NCI-H2029 treated with DMSO at 0.1 percent for 48 hours (cell line): ENCODE measurements around the gene ZMYND15.

ENCODE experiments used
- DNase-seq: peaks from one replicate; lab custom pipeline; 2025; lab: John Stamatoyannopoulos, UW

Gene ZMYND15

DNA sequence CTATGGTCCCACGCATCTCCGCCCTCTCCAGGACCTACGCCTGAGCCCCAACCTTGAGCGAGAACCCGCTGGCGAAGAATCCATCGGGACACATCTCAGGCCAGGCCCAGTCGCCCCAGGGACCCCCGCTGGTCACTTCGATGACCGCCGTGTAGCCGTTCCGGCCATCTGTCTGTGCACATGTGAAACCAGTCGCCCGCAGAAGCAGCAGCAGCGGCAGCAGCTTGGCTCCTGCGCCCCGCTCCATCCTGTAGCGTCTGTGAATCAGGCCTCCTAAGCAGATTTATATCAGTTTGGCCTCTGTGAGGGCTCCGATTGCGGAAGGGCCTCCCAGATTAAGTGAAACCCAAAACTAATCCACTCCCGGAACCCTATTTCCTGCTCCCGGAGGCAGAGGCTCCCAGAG, 46.5 kb downstream of the ZMYND15 start, which contains the start of gene VMO1:
Gene VMO1, minus strand, starts transcription at position 259 of the 406 bp plus-strand sequence. Its CDS starts 12 bp downstream, at position 247.
- DNase-seq = no peak

DNA sequence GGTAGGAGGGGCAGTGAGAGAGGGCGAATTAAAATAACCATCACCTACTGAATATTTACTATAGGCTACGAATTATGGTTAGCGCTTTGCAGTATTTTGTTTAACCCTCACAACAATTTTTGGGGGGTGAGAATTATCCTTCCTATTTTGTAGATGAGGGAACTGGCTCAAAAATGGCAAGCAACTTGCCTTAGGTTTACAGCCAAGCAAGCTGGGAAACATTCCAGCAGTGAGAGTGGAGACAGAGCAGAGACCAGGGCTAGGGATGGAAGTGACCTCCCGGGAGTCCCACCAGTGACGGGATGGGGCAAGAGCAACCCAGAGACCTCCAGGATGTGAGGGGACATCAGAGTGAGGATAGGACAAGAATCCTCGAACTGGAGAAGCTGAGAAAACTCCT, 46.9 kb downstream of the ZMYND15 start:
- DNase-seq = no peak

DNA sequence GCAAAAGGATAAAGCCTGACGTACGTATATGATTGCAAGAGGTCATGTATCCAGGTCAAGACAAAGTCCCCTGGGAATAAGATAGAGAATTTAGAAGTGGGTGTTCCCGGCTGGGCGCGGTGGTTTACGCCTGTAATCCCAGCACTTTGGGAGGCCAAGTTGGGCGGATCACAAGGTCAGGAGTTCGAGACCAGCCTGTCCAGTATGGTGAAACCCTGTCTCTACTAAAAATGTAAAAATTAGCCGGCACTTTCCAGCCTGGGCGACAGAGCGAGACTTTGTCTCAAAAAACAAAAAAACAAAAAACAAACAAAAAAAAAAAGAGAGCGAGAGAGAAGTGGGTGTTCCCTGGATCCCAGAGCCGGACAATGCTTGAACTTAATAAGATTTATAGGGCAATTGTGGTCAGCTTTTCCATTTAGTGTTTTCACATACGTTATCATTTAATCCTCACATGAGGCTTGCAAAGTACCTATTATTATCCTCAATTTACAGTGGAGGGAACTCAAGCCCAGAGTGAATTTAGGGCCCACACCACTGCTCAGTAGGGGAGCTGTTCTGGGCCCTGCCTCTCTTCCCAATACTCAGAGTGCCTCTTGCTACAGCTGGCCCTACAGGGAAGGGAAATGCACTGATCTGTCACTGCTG, 48.6 kb downstream of the ZMYND15 start:
- no peak for DNase-seq

DNA sequence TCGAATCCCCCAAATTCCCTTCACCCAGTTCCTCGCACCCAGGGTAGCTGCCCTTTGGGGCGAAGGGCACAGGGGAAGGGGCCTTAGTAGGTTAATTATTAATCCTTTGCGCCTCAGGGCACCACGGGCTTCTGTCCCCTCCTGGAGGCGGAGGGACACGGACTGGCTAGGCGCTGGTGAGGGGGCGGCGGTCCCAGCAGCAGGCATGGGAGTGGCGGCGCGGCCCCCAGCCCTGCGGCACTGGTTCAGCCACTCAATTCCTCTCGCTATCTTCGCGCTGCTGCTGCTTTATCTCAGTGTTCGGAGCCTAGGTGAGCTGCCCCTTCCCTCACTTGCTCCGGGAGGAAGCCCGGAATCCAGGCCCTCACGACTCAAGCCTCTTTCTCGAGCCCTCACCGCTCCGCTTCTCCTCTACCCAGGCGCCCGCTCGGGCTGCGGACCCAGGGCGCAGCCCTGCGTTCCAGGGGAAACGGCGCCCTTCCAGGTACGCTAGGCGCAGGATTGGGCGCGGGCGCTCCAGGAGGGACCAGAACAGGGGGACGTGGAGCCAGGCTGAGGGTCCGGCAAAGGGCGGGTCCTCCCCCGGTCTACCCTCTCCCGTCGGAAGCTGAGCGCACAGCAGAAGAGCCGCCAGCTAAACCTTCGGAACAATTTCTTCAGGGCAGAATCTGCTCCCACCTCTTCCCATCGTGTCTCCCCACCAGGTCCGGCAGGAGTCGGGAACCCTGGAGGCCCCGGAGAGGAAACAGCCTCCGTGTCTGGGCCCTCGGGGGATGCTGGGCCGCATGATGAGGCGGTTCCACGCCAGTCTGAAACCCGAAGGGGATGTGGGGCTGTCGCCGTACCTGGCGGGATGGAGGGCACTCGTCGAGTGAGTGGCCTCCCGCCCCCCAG, 49.4 kb downstream of the ZMYND15 start, which contains the start of gene GLTPD2:
Gene GLTPD2, plus strand, starts transcription at position 158 of the 894 bp plus-strand sequence. Its CDS starts 48 bp downstream, at position 206.
- DNase-seq = no peak

DNA sequence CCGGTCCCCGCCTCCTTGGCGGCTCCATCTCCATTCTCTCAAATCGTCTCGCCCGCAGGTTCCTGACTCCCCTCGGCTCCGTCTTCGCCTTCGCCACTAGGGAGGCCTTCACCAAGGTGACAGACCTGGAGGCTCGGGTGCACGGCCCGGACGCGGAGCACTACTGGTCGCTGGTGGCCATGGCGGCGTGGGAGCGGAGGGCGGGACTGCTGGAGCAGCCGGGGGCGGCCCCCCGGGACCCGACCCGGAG, 50.0 kb downstream of the ZMYND15 start:
- DNase-seq = no peak

DNA sequence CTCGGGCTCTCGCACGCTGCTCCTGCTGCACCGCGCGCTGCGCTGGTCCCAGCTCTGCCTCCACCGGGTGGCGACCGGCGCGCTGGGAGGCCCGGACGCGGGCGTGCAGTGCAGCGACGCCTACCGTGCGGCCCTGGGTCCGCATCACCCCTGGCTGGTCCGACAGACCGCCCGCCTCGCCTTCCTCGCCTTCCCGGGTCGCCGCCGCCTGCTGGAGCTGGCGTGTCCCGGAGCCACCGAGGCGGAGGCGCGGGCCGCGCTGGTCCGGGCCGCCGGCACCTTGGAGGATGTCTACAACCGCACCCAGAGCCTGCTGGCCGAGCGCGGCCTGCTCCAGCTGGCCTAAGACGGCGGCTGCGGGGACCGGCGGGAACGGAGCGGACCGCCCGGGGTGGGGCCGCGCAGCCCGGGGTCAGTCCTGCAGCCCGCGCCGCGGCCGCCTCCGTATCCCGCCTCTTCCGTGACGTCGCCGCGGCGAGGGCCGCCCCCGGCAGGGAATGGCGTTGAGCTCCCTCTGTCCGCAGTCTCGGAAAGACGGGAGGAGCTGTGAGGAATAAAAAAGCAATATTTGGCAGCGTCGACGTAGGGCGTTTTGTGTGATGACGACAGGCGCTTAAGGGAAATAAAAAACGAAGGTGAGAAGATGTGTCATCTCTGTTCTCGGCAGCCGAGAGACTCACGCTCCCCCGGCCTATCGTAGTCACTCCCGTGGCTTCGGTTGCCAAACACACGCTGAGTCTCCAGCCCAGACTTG, 50.5 kb downstream of the ZMYND15 start:
- no peak for DNase-seq

DNA sequence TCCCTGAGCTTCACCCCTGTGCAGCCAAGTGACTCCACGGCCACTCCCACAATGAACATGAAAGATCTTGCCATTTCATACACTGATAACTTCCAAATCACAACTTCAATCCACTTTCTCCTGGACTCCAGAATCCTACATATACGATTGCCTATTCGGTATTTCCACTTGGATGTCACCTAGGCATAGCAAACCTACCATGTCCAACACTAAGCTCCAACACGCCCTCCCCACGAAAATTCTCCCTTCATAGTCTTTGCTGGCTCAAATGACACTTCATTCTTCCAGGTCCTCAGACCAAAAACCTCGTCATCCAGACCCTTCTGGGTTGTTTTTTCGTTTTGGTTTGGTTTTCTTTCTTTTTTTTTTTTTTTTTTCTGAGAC, 51.1 kb downstream of the ZMYND15 start:
- DNase-seq = no peak

DNA sequence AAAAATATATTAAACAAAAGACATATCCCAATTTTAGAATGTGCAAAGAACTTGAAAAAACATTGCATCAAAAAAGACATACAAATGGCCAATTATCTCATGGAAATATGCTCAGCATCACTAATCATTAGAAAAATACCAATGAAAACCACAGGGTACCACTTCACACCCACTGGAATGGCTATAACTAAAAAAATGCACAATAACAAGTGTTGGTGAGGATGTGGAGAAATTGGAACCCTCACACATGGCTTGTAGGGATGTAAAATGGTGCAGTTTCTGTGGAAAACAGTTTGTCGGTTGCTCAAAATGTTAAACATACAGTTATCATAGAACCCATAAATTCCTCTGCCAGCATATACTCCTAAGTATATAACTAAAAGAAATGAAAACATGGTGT, 55.5 kb downstream of the ZMYND15 start:
- no peak for DNase-seq
